ENCODE results near the gene HSD17B14.

HSD17B14 gene

GRCh38 chr19:48821633-48822032 lies 14.7 kb downstream of the HSD17B14 start:
- no peak for TF ChIP-seq CTCF (IDR thresholded peaks at IDR 0.05; ENCODE audit: borderline replicate concordance, insufficient read depth, low read depth, low read length)

GRCh38 chr19:48819366-48819816 lies 16.9 kb downstream of the HSD17B14 start:
- H3K4me3 ChIP-seq (ENCODE audit: low read depth, low read length): no peak overlapping the region
- TF ChIP-seq CTCF (IDR thresholded peaks at IDR 0.05; ENCODE audit: borderline replicate concordance, insufficient read depth, low read depth, low read length): no peak

More at GRCh38 chr19:48821633-48822032, 14.7 kb downstream of the HSD17B14 start:
- no peak overlapping the region for H3K4me3 ChIP-seq (ENCODE audit: low read depth, low read length)

- H3K4me3 ChIP-seq (ENCODE audit: low read depth, low read length): no peak overlapping the region
- TF ChIP-seq CTCF (IDR thresholded peaks at IDR 0.05; ENCODE audit: borderline replicate concordance, insufficient read depth, low read depth, low read length): no peak
These were observed 18.0 kb downstream of the HSD17B14 start for GRCh38 chr19:48818234-48818820.

GRCh38 chr19:48817585-48818124 lies 18.6 kb downstream of the HSD17B14 start:
- H3K4me3 ChIP-seq (ENCODE audit: low read depth, low read length): no peak overlapping the region
- no peak for TF ChIP-seq CTCF (IDR thresholded peaks at IDR 0.05; ENCODE audit: borderline replicate concordance, insufficient read depth, low read depth, low read length)

- no peak for TF ChIP-seq CTCF (IDR thresholded peaks at IDR 0.05; ENCODE audit: borderline replicate concordance, insufficient read depth, low read depth, low read length)
- no peak overlapping the region for H3K4me3 ChIP-seq (ENCODE audit: low read depth, low read length)
These were observed 20.3 kb downstream of the HSD17B14 start for GRCh38 chr19:48815870-48816501.

GRCh38 chr19:48814895-48815294 lies 21.4 kb downstream of the HSD17B14 start:
- H3K4me3 ChIP-seq (ENCODE audit: low read depth, low read length): no peak overlapping the region
- TF ChIP-seq CTCF (IDR thresholded peaks at IDR 0.05; ENCODE audit: borderline replicate concordance, insufficient read depth, low read depth, low read length): no peak
